Stimulated activated CD8-positive, alpha-beta memory T cell treated with anti-CD3 and anti-CD28 coated beads, Interleukin-4, amount 100 ng/mL, for 4 hours (primary cell): ENCODE results near the gene CSK.
"Not testable (repeated sequence)": the region's sequence is repeated elsewhere in the genome, so short reads cannot be mapped to it uniquely, and the experiment has no call there.

Source experiments
- DNase-seq, 2 donors: peaks; one replicate each; pipeline ENCODE4 v3.0.0-alpha.2; 2020; ENCODE audit warnings: low read depth in 2 of 2, low spot score in 1 of 2

The CSK gene

GRCh38 chr15:74781431-74782258 lies at the start of gene CSK:
CSK (plus strand) TSS chr15:74782080; CDS start chr15:74798298, 16,218 bp downstream.
- no peak for DNase-seq

GRCh38 chr15:74732846-74733245 lies 49.0 kb upstream of the CSK start:
- no peak for DNase-seq

DNA sequence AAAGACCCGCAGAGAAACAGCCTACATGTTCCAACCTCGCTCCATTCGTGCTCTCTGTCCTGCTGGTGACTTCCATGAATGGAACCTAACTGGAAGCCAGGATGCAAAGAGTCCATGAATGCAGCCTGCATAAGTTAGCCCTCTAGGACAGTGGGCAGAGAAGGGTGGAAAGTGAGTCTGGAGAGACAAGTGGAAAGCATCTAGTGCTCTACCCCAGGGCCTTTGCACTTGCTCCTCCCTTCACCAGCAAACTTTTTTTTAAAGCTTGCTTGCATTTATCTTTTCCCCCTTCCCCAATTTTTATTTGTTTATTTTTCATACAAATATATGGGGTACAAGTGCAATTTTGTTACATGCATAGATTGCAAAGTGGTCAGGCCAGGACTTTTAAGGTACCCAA lies 48.6 kb upstream of the CSK start:
- DNase-seq, result no peak

GRCh38 chr15:74735305-74735704 lies 46.6 kb upstream of the CSK start:
- no peak for DNase-seq

- DNase-seq, result not testable (repeated sequence)
Measured at GRCh38 chr15:74738239-74738638, 43.6 kb upstream of the CSK start.

- no peak for DNase-seq
Measured at GRCh38 chr15:74742422-74742821, 39.5 kb upstream of the CSK start.

GRCh38 chr15:74746389-74746788 lies 35.5 kb upstream of the CSK start:
- DNase-seq, result no peak

DNA sequence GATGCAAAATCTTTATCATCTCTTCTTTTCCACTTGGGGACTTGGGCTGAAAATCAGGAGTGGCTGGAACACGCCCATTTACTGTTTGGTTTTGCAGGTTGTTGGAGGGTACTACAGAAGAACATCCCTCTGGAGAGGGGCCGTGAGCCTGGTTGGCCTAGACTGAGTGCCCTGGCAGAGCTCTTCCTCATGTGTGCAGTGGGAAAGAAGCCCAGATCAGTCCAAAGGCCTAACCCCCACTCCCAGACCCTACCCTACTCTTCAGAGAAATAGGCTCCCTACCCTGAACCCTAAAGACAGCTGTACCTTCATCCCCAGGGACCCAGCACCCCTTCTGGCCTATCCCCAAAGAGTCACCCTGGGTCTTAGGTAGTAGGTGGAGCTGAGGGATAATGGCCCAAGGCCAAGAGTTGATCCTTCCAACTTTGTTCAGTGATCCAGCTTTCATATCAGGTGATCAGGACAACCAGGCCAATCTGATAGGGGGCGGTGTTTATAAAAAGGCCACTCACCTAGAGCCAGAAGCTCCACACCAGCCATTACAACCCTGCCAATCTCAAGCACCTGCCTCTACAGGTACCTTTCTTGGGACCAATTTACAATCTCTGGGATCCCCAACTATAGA lies 33.4 kb upstream of the CSK start, which contains the start of gene CYP1A2:
CYP1A2 (plus strand) TSS at position 524 of the 625 bp plus-strand sequence. CDS start 894 bp downstream, outside the sequence.
- DNase-seq, result no peak

DNA sequence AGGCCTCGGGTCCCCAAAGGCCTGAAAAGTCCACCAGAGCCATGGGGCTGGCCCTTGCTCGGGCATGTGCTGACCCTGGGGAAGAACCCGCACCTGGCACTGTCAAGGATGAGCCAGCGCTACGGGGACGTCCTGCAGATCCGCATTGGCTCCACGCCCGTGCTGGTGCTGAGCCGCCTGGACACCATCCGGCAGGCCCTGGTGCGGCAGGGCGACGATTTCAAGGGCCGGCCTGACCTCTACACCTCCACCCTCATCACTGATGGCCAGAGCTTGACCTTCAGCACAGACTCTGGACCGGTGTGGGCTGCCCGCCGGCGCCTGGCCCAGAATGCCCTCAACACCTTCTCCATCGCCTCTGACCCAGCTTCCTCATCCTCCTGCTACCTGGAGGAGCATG lies 32.0 kb upstream of the CSK start:
- DNase-seq, result no peak

DNA sequence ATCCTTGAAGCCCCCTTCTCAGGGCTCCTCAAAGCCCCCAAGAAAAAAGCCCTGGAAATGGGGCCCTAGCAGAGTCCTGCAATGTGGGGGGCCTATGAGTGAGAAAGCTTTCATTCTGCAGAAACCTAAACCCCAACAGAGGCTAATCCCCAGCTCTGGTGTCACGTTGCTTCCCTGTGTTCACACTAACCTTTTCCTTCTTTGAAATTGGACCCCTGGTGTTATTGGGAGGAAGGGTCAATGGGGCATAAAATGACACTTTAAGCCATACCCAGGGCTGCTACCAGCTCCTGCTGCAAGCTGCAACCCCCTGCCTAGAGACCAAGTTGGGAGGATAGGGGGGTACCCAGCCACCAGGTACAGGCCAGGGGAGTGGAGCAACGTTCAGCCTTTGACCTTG lies 31.1 kb upstream of the CSK start:
- DNase-seq, result no peak

DNA sequence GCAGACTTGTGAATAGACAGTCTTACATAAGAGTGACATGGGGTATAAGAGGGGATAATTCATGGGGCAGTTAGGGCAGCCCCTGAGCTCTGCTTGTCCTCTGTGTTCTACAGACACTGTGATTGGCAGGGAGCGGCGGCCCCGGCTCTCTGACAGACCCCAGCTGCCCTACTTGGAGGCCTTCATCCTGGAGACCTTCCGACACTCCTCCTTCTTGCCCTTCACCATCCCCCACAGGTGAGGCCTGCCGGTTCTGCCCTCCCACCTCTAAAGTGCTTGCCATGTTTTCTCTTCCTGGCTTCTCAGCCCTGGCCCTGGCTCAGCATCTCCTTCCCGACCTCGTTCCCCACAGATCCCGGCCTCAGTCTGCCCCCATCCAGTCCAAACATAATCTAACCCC lies 29.9 kb upstream of the CSK start:
- DNase-seq, result no peak

DNA sequence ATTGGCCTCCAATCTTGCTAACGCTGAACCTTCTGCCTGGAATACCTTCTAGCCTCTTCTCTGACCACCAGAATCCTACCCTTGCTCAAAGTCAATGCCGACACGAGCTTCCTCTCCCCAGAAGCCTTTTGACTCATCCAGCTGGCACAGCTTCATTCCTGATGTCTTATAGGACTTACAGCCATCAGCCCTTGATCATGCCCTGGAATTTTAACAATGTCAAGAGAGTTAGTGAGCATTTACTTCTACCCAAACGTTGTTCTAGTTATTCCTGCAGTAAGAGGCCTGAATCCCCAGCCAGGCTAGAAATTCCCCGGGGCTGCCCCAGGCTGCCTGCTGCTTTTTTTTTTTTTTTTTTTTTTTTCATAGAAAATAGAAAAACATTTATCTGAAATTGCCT lies 29.3 kb upstream of the CSK start:
- DNase-seq, result no peak

DNA sequence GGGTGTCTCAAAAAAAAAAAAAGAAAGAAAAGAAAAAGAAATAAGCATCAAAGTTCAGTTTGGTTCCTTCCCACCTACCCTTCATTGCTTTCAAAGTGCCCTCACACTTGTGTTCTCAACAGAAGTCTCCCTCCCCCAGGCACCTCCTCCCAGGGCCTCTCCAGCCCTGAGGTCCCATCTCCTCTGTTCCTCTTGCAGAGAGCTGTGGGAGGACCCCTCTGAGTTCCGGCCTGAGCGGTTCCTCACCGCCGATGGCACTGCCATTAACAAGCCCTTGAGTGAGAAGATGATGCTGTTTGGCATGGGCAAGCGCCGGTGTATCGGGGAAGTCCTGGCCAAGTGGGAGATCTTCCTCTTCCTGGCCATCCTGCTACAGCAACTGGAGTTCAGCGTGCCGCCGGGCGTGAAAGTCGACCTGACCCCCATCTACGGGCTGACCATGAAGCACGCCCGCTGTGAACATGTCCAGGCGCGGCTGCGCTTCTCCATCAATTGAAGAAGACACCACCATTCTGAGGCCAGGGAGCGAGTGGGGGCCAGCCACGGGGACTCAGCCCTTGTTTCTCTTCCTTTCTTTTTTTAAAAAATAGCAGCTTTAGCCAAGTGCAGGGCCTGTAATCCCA lies 27.2 kb upstream of the CSK start:
- no peak for DNase-seq

DNA sequence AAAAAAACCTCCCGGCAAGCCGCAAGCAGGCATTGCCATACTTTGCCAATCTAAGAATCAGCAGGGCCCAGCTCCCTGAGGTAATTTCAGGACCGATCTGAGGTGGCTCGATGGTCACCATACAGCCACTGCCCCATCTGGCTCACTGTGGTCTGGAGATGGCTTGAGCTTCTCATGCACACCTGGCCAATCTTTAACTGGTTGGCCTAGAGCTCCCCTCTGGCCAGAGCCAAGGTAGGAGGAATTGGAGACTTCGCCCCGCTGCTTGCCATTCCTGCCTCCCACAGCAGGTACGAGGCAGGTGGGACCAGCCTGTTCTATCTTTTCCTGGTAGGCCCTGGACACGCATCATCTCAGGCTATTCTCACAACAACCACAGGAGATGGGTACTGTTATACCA lies 23.1 kb upstream of the CSK start:
- no peak for DNase-seq

GRCh38 chr15:74762791-74763150 lies 19.1 kb upstream of the CSK start:
- DNase-seq, result no peak

DNA sequence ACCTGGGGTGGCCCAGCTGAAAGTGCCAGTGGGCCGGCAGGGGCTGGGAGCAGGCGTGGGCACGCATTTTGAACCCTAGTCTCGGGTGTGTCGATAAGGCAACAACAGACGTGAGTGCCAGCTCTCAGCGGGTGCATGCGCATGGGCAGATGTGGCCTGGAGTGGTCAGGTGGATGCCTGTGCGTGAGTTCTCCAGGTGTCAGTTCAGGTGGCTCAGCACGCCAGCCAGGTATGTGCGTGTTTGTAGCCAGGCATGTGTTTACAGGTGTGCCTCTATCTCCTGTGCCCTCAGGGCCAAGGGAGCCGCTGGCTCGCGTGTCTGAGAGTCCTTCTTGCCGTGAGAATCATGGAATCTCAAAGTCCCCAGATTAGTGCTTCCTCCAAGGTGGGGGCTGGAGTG lies 18.5 kb upstream of the CSK start:
- no peak for DNase-seq

DNA sequence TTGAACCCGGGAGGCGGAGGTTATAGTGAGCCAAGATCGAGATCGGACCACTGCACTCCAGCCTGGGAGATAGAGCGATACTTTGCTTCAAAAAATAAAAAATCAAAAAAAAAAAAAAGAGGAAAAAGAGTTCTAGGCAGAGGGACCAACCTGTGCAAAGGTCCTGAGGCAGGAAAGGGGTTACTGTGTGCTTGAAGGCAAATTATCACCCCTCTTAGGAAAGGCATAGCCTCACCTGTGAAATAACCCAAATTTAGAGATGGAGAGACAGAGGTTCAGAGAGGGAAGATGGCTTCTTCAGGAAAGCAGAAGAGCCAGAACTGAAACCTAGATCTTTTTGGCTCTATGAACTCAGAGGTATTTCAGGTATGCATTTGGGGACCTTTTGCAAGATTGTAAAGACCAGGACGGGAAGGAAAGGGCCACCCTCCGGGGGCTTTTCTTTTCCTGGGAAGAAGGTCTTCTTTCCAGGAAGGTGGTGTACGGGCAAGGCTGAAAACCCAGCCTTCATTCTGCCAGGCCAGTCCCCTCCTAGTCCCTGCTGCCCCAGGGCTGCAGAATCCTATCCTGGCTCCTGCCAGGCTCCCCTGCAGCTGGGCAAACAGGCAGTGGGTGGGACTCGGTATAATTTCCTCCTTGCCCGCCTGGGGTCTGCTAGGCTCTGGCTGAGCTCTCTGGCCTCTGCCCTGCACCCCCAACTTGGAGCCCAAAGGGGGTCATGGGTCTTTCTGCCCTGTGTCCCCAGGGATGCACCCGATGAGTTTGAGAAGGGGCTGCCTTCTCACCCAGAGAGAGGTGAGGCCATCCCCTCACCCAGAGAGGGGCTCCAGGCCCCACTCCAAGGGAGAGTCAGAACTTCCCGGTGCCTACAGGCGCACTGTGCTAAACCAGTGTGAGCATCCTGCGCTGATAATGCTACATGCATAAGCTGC lies 14.4 kb upstream of the CSK start:
- DNase-seq, result no peak

DNA sequence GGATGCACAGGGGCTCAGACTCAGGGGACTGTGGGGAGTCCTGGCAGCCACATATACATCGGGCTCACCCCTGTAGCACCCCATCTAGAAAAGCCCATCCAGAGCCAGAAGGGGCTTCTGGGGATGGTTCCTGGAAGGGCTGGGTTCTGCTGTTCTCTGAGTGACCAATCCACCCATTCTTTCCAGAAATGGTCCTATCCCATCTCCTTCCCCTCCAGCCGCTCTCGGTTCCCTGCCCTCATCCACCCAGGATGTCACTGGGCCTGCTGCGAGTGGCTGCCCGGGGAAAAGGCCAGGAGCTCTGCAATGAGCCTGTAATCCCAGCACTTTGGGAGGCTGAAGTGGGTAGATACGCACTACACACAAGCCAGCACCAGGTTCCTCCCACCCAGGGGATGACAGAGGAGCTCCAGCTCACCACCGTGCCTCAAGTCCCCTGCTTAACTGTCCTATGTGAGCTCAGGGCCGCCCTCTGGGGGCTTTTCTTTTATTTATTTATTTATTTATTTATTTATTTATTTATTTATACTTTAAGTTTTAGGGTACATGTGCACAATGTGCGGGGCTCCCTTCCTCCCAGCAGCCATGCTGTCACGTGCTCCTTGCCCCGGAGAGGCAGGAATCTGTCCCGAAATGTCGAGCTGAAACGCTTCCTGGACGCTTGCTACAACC lies 13.6 kb upstream of the CSK start:
- DNase-seq, result no peak

DNA sequence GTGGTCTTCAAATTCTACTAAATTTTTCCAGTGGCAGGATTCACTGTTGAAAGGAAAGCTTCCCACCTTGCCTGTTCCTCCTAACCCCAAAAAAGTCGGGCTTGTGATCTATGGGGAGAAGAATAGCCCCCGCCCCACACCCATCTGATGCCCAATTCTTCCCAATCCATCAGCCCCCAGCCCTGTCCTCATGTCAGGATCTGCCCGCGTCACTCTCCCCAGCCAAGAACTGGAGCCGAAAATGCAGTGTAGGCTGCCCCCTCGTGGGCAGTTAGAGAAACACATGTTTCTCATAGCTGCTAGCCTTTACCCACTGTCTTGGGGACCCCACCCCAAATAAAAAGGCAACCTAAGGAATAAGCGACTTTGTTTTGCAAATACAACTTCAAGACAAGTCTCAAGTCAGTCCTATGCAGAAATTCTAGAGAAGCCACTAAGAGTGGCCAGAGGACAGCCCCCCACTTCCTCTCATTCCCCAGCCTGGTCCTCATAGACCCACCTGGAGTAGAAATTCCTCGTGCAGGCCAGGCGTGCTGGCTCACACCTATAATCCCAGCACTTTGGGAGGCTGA lies 13.0 kb upstream of the CSK start:
- no peak for DNase-seq

DNA sequence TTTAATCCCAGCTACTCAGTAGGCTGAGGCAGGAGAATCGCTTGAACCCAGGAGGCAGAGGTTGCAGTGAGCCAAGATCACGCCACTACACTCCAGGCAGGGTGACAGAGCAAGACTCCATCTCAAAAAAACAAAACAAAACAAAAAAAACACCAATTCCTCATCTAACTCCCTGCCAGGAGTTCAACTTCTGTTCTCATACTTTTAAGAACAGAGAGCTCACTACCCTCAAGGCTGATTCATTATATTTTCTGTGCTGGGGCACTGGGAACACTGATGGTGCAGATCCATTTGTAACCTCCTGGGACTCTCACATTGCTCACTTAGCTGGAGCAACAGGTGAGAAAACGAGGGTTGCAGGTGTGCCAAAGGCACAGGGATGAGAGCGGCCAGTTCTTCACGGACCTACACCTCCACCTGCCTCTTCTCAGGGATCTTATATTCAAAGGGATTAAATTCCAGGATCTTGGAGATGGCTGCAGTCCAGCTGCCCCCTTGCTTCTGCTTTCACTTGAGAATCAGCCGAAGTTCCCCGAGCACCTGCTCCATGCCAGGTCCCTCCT lies 12.3 kb upstream of the CSK start:
- no peak for DNase-seq
